Measurements from ENCODE around the gene GNAL.

DNA sequence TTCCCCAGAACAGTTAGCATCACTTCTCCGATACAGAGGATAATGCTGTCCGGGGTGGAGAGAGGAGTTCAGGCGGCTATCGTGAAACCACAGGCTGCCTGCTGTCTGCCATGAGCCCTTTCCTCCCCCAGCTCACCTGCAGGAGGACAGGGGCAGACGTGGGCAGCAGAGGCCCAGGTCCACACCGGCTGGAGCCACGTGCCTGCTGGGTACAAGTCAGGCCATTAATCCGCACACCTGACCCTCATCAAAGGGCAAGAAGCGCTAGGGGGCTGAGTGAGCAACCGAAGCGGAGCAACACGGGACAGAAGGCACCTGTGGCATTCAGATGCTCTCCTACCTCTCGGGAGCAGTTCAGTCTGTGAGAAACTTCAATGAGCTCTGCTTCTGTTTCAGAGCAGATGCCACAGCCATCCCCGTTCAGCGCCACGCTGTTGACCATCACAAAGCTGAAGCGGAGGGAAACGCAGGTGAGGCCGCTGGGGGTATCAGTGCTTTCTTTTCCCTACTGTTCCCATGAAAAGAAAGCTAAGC, 197.6 kb downstream of the GNAL start:
- TF ChIP-seq, protein P1, sequence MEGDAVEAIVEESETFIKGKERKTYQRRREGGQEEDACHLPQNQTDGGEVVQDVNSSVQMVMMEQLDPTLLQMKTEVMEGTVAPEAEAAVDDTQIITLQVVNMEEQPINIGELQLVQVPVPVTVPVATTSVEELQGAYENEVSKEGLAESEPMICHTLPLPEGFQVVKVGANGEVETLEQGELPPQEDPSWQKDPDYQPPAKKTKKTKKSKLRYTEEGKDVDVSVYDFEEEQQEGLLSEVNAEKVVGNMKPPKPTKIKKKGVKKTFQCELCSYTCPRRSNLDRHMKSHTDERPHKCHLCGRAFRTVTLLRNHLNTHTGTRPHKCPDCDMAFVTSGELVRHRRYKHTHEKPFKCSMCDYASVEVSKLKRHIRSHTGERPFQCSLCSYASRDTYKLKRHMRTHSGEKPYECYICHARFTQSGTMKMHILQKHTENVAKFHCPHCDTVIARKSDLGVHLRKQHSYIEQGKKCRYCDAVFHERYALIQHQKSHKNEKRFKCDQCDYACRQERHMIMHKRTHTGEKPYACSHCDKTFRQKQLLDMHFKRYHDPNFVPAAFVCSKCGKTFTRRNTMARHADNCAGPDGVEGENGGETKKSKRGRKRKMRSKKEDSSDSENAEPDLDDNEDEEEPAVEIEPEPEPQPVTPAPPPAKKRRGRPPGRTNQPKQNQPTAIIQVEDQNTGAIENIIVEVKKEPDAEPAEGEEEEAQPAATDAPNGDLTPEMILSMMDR (IDR thresholded peaks at IDR 0.05): no peak
- TF ChIP-seq POLR2AphosphoS5 (IDR thresholded peaks at IDR 0.05) (no peak), POLR2A (IDR thresholded peaks at IDR 0.05) (no peak), EP300 (IDR thresholded peaks at IDR 0.05) (no peak)
